Panc1 (cell line): ENCODE data around the gene PSMD1. TPM values are rescaled to one million over a fixed set of nuclear protein-coding genes. Genes with fewer than 3 reads are reported as not detected.

Experiments used
- ATAC-seq: fragments of 200-7000 bp; cut with Tn5 transposase; 2 replicates; pipeline ENCODE4 v1.9.1; 2020; ENCODE audit warnings: mild to moderate bottlenecking, moderate library complexity
- BruUV-seq: library from RNA; stranded (reverse); fragments of 400-500 nt; replicated peaks from 2 replicates; lab custom pipeline; 2021; lab: Mats Ljungman, UMichigan
- CTCF ChIA-PET: fragments of 300-600 bp; sonication (Branson Sonifier 250); formaldehyde crosslinking; loops from one replicate; lab custom pipeline; 2022; ENCODE audit warnings: antibody characterized with exemption; lab: Charles Lee
- POLR2A ChIA-PET: fragments of 300-600 bp; sonication (Branson Sonifier 250); formaldehyde crosslinking; loops from one replicate; lab custom pipeline; 2022; ENCODE audit warnings: antibody characterized with exemption; lab: Charles Lee
- DNase-seq: peaks from one replicate; pipeline ENCODE4 v3.0.0-alpha.2; 2010; ENCODE audit warnings: low read depth, low spot score
- H3K27ac ChIP-seq: 2 replicates; pipeline ENCODE4 v1.5.1; 2011; ENCODE audit warnings: mild to moderate bottlenecking, low read length, inconsistent platforms
- H3K27me3 ChIP-seq: fragments of 200-500 bp; sonication (Bioruptor generic); 2 replicates; pipeline ENCODE4 v1.6.0; 2014; ENCODE audit warnings: low read length, inconsistent platforms; ENCODE audit not compliant: control insufficient read depth, insufficient read depth
- H3K36me3 ChIP-seq: fragments of 200-500 bp; sonication (Bioruptor generic); 2 replicates; pipeline ENCODE4 v1.5.1; 2014; ENCODE audit warnings: inconsistent platforms, mild to moderate bottlenecking, low read length, moderate library complexity; ENCODE audit not compliant: control insufficient read depth, insufficient read depth
- H3K4me1 ChIP-seq: 2 replicates; pipeline ENCODE4 v1.5.1; 2011; ENCODE audit warnings: inconsistent platforms, mild to moderate bottlenecking, low read length, moderate library complexity; ENCODE audit not compliant: control insufficient read depth, insufficient read depth
- H3K4me3 ChIP-seq, 2 experiments: 2 replicates each; pipeline ENCODE4 v1.5.1; 2011 to 2012; ENCODE audit warnings: low read depth in 2 of 2, low read length in 2 of 2, mild to moderate bottlenecking in 2 of 2, inconsistent platforms in 1 of 2, moderate library complexity in 1 of 2
- H3K9me3 ChIP-seq: fragments of 200-500 bp; sonication (Bioruptor generic); 2 replicates; pipeline ENCODE4 v1.5.1; 2014; ENCODE audit warnings: low read depth, mild to moderate bottlenecking, inconsistent platforms, low read length, moderate library complexity; ENCODE audit not compliant: control insufficient read depth, insufficient read depth
- POLR2AphosphoS5 ChIP-seq: IDR thresholded peaks from 2 replicates; pipeline ENCODE4 v1.6.1; 2012; ENCODE audit warnings: mild to moderate bottlenecking, low read depth, low read length, moderate library complexity
- SIN3A ChIP-seq: IDR thresholded peaks from 2 replicates; pipeline ENCODE4 v1.6.1; 2012; ENCODE audit warnings: low read depth, mild to moderate bottlenecking, low read length, moderate library complexity, borderline replicate concordance; ENCODE audit not compliant: insufficient read depth
- TCF7L2 ChIP-seq: IDR thresholded peaks from 2 replicates; pipeline ENCODE4 v1.6.1; 2011; ENCODE audit warnings: mild to moderate bottlenecking, low read depth, low read length, inconsistent platforms
- in situ Hi-C: cut with HindIII; loops from 2 replicates; pipeline ENCODE4 v1.10.0; 2016; ENCODE audit warnings: low sequenced_read_pairs, low pct_unique_long_range_greater_than_20kb
- intact Hi-C: fragments of 100-400 bp; cut with micrococcal nuclease; formaldehyde crosslinking; loops from one replicate; pipeline ENCODE4 v1.10.0; 2022; ENCODE audit not compliant: unreplicated experiment
- total RNA-seq: library from RNA; stranded (reverse); gene quantifications from one replicate; pipeline ENCODE4 v1.2.1, GENCODE V29; 2021; ENCODE audit not compliant: unreplicated experiment
- TF ChIP-seq, protein P1 (sequence below), 2 experiments: IDR thresholded peaks; 2 replicates each; pipeline ENCODE4 v1.6.1; 2011 to 2012; ENCODE audit warnings: low read depth in 2 of 2, control low read depth in 1 of 2, low read length in 1 of 2, mild to moderate bottlenecking in 1 of 2, moderate library complexity in 1 of 2; ENCODE audit not compliant: insufficient read depth in 1 of 2
- TF ChIP-seq, protein P2 (sequence below): fragments of 450-650 bp; IDR thresholded peaks from 2 replicates; pipeline ENCODE4 v1.5.1; 2017; ENCODE audit warnings: mild to moderate bottlenecking

The PSMD1 gene
- total RNA-seq, 1 experiment from 2014 or later: 146 TPM

DNA sequence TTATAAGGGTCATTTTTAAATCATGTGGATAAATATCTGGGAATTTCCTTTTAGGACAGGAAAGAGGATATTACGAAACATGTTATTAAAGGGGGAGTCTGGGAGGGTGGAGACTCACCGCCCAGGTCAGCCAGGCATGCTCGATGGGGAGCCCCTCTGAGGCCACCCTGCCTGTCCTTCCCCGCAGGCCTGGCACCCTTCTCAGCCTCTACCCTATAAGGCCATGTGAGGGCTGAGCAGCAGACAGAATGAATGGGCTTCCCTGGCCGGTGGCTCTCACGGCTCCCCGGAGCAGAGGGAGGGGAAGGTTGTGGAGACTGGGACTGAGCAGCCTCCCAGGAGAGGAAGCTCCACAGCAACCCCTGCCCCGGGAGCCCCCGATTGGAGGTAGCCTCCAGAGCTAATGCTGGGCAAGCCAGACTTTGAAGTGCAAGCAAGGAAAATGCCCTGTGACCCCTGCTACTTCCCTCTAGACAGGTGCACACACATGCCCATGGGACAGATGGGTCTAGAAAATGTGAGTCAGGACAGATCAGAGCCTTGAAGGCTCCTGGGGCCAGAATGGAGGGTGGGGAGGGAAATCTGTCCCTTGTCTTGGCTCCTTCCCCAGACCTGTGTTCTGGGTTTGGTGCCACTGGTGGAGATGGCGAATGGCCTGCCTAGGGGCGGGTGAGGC, 128.5 kb downstream of the PSMD1 start:
- intact Hi-C loops (no loop called here), in situ Hi-C loops (no loop called here)
- no peak overlapping the region; the same call in 1 of the 2 replicates for H3K27ac ChIP-seq
- H3K9me3 ChIP-seq: no peaks in the 10 kb centered on the region
- no peak for ATAC-seq
- no peak for DNase-seq
- no peaks in the 10 kb centered on the region for H3K27me3 ChIP-seq
- no peak for TF ChIP-seq POLR2AphosphoS5
- TF ChIP-seq SIN3A: no peak
- TF ChIP-seq TCF7L2: no peak
- TF ChIP-seq, protein P1, sequence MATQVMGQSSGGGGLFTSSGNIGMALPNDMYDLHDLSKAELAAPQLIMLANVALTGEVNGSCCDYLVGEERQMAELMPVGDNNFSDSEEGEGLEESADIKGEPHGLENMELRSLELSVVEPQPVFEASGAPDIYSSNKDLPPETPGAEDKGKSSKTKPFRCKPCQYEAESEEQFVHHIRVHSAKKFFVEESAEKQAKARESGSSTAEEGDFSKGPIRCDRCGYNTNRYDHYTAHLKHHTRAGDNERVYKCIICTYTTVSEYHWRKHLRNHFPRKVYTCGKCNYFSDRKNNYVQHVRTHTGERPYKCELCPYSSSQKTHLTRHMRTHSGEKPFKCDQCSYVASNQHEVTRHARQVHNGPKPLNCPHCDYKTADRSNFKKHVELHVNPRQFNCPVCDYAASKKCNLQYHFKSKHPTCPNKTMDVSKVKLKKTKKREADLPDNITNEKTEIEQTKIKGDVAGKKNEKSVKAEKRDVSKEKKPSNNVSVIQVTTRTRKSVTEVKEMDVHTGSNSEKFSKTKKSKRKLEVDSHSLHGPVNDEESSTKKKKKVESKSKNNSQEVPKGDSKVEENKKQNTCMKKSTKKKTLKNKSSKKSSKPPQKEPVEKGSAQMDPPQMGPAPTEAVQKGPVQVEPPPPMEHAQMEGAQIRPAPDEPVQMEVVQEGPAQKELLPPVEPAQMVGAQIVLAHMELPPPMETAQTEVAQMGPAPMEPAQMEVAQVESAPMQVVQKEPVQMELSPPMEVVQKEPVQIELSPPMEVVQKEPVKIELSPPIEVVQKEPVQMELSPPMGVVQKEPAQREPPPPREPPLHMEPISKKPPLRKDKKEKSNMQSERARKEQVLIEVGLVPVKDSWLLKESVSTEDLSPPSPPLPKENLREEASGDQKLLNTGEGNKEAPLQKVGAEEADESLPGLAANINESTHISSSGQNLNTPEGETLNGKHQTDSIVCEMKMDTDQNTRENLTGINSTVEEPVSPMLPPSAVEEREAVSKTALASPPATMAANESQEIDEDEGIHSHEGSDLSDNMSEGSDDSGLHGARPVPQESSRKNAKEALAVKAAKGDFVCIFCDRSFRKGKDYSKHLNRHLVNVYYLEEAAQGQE (IDR thresholded peaks at IDR 0.05; ENCODE audit: insufficient read depth in 1 of 2, low read depth in 2 of 2, low read length in 1 of 2): no peak
- TF ChIP-seq, protein P2, sequence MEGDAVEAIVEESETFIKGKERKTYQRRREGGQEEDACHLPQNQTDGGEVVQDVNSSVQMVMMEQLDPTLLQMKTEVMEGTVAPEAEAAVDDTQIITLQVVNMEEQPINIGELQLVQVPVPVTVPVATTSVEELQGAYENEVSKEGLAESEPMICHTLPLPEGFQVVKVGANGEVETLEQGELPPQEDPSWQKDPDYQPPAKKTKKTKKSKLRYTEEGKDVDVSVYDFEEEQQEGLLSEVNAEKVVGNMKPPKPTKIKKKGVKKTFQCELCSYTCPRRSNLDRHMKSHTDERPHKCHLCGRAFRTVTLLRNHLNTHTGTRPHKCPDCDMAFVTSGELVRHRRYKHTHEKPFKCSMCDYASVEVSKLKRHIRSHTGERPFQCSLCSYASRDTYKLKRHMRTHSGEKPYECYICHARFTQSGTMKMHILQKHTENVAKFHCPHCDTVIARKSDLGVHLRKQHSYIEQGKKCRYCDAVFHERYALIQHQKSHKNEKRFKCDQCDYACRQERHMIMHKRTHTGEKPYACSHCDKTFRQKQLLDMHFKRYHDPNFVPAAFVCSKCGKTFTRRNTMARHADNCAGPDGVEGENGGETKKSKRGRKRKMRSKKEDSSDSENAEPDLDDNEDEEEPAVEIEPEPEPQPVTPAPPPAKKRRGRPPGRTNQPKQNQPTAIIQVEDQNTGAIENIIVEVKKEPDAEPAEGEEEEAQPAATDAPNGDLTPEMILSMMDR: no peak
- H3K4me3 ChIP-seq: no peak overlapping the region
- no TSS peak for BruUV-seq
- ChIA-PET POLR2A (interaction anchor here (0.6 kb wide), 1 partner anchor 383 kb away, joined by 3 read pairs; no protein-coding TSS in a partner anchor), CTCF (no interaction called here)
- peaks cover 23% of the 10 kb centered on the region for H3K4me1 ChIP-seq
- no peaks in the 10 kb centered on the region for H3K36me3 ChIP-seq

DNA sequence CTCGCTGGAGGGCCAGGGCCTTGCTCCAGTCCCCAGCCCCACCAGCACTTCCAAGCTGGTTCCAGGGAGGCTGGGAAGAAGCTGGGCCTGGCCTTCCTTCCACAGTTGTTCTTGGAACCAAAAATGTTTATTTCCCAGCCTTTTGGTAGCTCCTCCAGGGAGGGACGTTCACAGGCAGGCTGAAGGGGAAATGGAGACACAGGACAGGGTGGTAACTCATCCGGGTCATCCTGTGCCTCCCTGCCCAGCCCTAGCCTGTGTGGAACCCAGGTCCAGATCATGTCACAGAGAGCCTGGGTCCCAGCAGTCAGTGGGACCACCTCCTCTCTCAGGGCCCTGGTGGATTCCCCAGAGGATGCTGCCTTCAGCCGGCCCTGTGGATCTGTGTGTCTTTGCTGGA, 129.2 kb downstream of the PSMD1 start:
- CTCF ChIA-PET: no interaction called here
- Histone ChIP-seq H3K9me3 (no peaks in the 10 kb centered on the region), H3K36me3 (no peaks in the 10 kb centered on the region), H3K27ac (no peak overlapping the region), H3K27me3 (no peaks in the 10 kb centered on the region), H3K4me1 (peaks cover 17% of the 10 kb centered on the region), H3K4me3 (no peak overlapping the region)
- no peak for DNase-seq
- POLR2A ChIA-PET: interaction anchor here (0.6 kb wide), 2 partner anchors 23 to 384 kb away, joined by 3 read pairs; no protein-coding TSS in a partner anchor
- intact Hi-C loops (no loop called here), in situ Hi-C loops (no loop called here)
- no peak for TF ChIP-seq SIN3A
- TF ChIP-seq TCF7L2: no peak
- TF ChIP-seq, protein P1 (IDR thresholded peaks at IDR 0.05; ENCODE audit: insufficient read depth in 1 of 2, low read depth in 2 of 2, low read length in 1 of 2): no peak
- BruUV-seq: no TSS peak
- no peak for ATAC-seq
